Measurements from ENCODE around the gene PRELID3B. TPM values are rescaled to one million over a fixed set of nuclear protein-coding genes. Genes with fewer than 3 reads are reported as not detected.

PRELID3B gene
- total and polyA plus RNA-seq, 2 of the 13 experiments (the other 11 are each of a cell fraction or from before 2014, with no cell fraction given), result 23.3 to 42.6 TPM

- TF ChIP-seq ZSCAN20 (CRISPR knock-in tag; IDR thresholded peaks at IDR 0.05; ENCODE audit: borderline replicate concordance) (peak; percentile 22; the same call in 1 of the 2 replicates), ZNF101 (CRISPR knock-in tag; IDR thresholded peaks at IDR 0.05; ENCODE audit: borderline replicate concordance, low read depth) (0 out of 2 replicates have a peak, but pooled peaks have one; percentile 32), JARID2 (CRISPR knock-in tag; IDR thresholded peaks at IDR 0.05; ENCODE audit: insufficient replicate concordance) (peak; percentile 48), ZNF460 (CRISPR knock-in tag; IDR thresholded peaks at IDR 0.05; ENCODE audit: borderline replicate concordance) (no peak), GZF1 (CRISPR knock-in tag; IDR thresholded peaks at IDR 0.05) (peak; percentile 56; the same call in 1 of the 2 replicates), ZNF850 (CRISPR knock-in tag; conservative IDR thresholded peaks at IDR 0.05) (no peak), ZKSCAN5 (CRISPR knock-in tag; IDR thresholded peaks at IDR 0.05) (peak; percentile 65; the same call in 1 of the 2 replicates), ZC3H4 (CRISPR knock-in tag; IDR thresholded peaks at IDR 0.05; ENCODE audit: borderline replicate concordance) (no peak), ZNF343 (CRISPR knock-in tag; IDR thresholded peaks at IDR 0.05) (peak; percentile 82; the same call in 1 of the 2 replicates), ZBED4 (CRISPR knock-in tag; IDR thresholded peaks at IDR 0.05; ENCODE audit: borderline replicate concordance) (no peak), RAD51 (IDR thresholded peaks at IDR 0.05; ENCODE audit: borderline replicate concordance) (no peak), PHF21A (CRISPR knock-in tag; IDR thresholded peaks at IDR 0.05) (0 out of 2 replicates have a peak, but pooled peaks have one; percentile 59), SIN3B (IDR thresholded peaks at IDR 0.05; ENCODE audit: low read length) (no peak)
- TF ChIP-seq, protein P1, sequence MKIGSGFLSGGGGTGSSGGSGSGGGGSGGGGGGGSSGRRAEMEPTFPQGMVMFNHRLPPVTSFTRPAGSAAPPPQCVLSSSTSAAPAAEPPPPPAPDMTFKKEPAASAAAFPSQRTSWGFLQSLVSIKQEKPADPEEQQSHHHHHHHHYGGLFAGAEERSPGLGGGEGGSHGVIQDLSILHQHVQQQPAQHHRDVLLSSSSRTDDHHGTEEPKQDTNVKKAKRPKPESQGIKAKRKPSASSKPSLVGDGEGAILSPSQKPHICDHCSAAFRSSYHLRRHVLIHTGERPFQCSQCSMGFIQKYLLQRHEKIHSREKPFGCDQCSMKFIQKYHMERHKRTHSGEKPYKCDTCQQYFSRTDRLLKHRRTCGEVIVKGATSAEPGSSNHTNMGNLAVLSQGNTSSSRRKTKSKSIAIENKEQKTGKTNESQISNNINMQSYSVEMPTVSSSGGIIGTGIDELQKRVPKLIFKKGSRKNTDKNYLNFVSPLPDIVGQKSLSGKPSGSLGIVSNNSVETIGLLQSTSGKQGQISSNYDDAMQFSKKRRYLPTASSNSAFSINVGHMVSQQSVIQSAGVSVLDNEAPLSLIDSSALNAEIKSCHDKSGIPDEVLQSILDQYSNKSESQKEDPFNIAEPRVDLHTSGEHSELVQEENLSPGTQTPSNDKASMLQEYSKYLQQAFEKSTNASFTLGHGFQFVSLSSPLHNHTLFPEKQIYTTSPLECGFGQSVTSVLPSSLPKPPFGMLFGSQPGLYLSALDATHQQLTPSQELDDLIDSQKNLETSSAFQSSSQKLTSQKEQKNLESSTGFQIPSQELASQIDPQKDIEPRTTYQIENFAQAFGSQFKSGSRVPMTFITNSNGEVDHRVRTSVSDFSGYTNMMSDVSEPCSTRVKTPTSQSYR (CRISPR knock-in tag; IDR thresholded peaks at IDR 0.05; ENCODE audit: borderline replicate concordance), result no peak
- TF ChIP-seq, protein P2, sequence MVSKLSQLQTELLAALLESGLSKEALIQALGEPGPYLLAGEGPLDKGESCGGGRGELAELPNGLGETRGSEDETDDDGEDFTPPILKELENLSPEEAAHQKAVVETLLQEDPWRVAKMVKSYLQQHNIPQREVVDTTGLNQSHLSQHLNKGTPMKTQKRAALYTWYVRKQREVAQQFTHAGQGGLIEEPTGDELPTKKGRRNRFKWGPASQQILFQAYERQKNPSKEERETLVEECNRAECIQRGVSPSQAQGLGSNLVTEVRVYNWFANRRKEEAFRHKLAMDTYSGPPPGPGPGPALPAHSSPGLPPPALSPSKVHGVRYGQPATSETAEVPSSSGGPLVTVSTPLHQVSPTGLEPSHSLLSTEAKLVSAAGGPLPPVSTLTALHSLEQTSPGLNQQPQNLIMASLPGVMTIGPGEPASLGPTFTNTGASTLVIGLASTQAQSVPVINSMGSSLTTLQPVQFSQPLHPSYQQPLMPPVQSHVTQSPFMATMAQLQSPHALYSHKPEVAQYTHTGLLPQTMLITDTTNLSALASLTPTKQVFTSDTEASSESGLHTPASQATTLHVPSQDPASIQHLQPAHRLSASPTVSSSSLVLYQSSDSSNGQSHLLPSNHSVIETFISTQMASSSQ (IDR thresholded peaks at IDR 0.05; ENCODE audit: low read depth), result no peak
- TF ChIP-seq, protein P2 (CRISPR knock-in tag; IDR thresholded peaks at IDR 0.05; ENCODE audit: borderline replicate concordance), result 0 out of 2 replicates have a peak, but pooled peaks have one; percentile 13
Observed at GRCh38 chr20:59042151-59042795, at the start of gene PRELID3B (continued).

Measured in HepG2 (cell line).